Activated CD4-positive, alpha-beta T cell treated with anti-CD3 and anti-CD28 coated beads, Interleukin-2, amount 10 ng/mL, durations not matched to agents 7 days and 5 days (primary cell): Measurements from ENCODE around the gene CACNA1B. TPM values are rescaled to one million over a fixed set of nuclear protein-coding genes. Genes with fewer than 3 reads are reported as not detected.
"Not testable (repeated sequence)": the region's sequence is repeated elsewhere in the genome, so short reads cannot be mapped to it uniquely, and the experiment has no call there.

Experiments
- CTCF ChIA-PET: fragments of 350-600 bp; sonication (Branson Sonifier 250); formaldehyde crosslinking; loops from one replicate; lab custom pipeline; 2021; ENCODE audit warnings: antibody characterized with exemption; lab: Charles Lee
- POLR2A ChIA-PET: fragments of 350-600 bp; sonication (Branson Sonifier 250); formaldehyde crosslinking; loops from one replicate; lab custom pipeline; 2021; ENCODE audit warnings: antibody characterized with exemption; lab: Charles Lee
- DNase-seq: peaks from one replicate; pipeline ENCODE4 v3.0.0-alpha.2; 2020
- H3K27ac Mint-ChIP-seq: one replicate; pipeline ENCODE4 v1.8.0; 2021; ENCODE audit warnings: mild to moderate bottlenecking, moderate library complexity, mixed read lengths
- H3K27me3 Mint-ChIP-seq: one replicate; pipeline ENCODE4 v1.8.0; 2021; ENCODE audit warnings: mixed read lengths
- H3K36me3 Mint-ChIP-seq: one replicate; pipeline ENCODE4 v1.8.0; 2021; ENCODE audit warnings: low read depth, mixed read lengths
- H3K4me1 Mint-ChIP-seq: one replicate; pipeline ENCODE4 v1.8.0; 2021; ENCODE audit warnings: mixed read lengths
- H3K4me3 Mint-ChIP-seq: one replicate; pipeline ENCODE4 v1.8.0; 2021; ENCODE audit warnings: mild to moderate bottlenecking, moderate library complexity, mixed read lengths
- H3K9me3 Mint-ChIP-seq: one replicate; pipeline ENCODE4 v1.8.0; 2021; ENCODE audit warnings: mixed read lengths
- total RNA-seq, 2 experiments: library from RNA; stranded (reverse); gene quantifications; one replicate each; pipeline ENCODE4 v1.2.3, GENCODE V29; 2021

The CACNA1B gene
- total RNA-seq, 2 experiments from 2014 or later = not detected

GRCh38 chr9:138009803-138010690, 132.5 kb downstream of the CACNA1B start:
- POLR2A ChIA-PET = no interaction called here

GRCh38 chr9:138010861-138011260, 133.3 kb downstream of the CACNA1B start:
- CTCF ChIA-PET = no interaction called here
- H3K4me1 Mint-ChIP-seq = no peaks in the 10 kb centered on the region
- no peak overlapping the region for H3K27ac Mint-ChIP-seq
- H3K27me3 Mint-ChIP-seq = no peaks in the 10 kb centered on the region
- H3K36me3 Mint-ChIP-seq = no peaks in the 10 kb centered on the region
- no peak for DNase-seq
- POLR2A ChIA-PET = no interaction called here
- H3K4me3 Mint-ChIP-seq = no peak overlapping the region
- no peaks in the 10 kb centered on the region for H3K9me3 Mint-ChIP-seq

More at GRCh38 chr9:138009803-138010690, 132.5 kb downstream of the CACNA1B start:
- no peak overlapping the region for H3K27ac Mint-ChIP-seq
- H3K4me3 Mint-ChIP-seq = no peak overlapping the region
- no peaks in the 10 kb centered on the region for H3K27me3 Mint-ChIP-seq
- H3K36me3 Mint-ChIP-seq = no peaks in the 10 kb centered on the region
- no peak for DNase-seq
- H3K4me1 Mint-ChIP-seq = no peaks in the 10 kb centered on the region
- H3K9me3 Mint-ChIP-seq = no peaks in the 10 kb centered on the region
- CTCF ChIA-PET = interaction anchor here (0.6 kb wide), 1 partner anchor 296 kb away, joined by 5 read pairs; no protein-coding TSS in a partner anchor

GRCh38 chr9:138011951-138012500, 134.4 kb downstream of the CACNA1B start:
- DNase-seq = no peak
- no peaks in the 10 kb centered on the region for H3K4me1 Mint-ChIP-seq
- ChIA-PET CTCF (no interaction called here), POLR2A (no interaction called here)
- H3K36me3 Mint-ChIP-seq = no peaks in the 10 kb centered on the region
- H3K27me3 Mint-ChIP-seq = no peaks in the 10 kb centered on the region
- no peak overlapping the region for H3K4me3 Mint-ChIP-seq
- H3K9me3 Mint-ChIP-seq = no peaks in the 10 kb centered on the region
- no peak overlapping the region for H3K27ac Mint-ChIP-seq

- no peak for DNase-seq
- ChIA-PET POLR2A (no interaction called here), CTCF (interaction anchor here (0.6 kb wide), 1 partner anchor 32 kb away, joined by 3 read pairs; no protein-coding TSS in a partner anchor)
- no peaks in the 10 kb centered on the region for H3K36me3 Mint-ChIP-seq
- no peak overlapping the region for H3K4me3 Mint-ChIP-seq
- no peaks in the 10 kb centered on the region for H3K4me1 Mint-ChIP-seq
- H3K27me3 Mint-ChIP-seq = no peaks in the 10 kb centered on the region
- no peak overlapping the region for H3K27ac Mint-ChIP-seq
- H3K9me3 Mint-ChIP-seq = no peaks in the 10 kb centered on the region
These were observed 135.7 kb downstream of the CACNA1B start for GRCh38 chr9:138013273-138013672.

- POLR2A ChIA-PET = no interaction called here
- no peaks in the 10 kb centered on the region for H3K4me1 Mint-ChIP-seq
- no peaks in the 10 kb centered on the region for H3K36me3 Mint-ChIP-seq
- H3K27me3 Mint-ChIP-seq = no peaks in the 10 kb centered on the region
- H3K27ac Mint-ChIP-seq = no peak overlapping the region
- no peak for DNase-seq
- CTCF ChIA-PET = no interaction called here
- no peak overlapping the region for H3K4me3 Mint-ChIP-seq
- no peaks in the 10 kb centered on the region for H3K9me3 Mint-ChIP-seq
These were observed 136.4 kb downstream of the CACNA1B start for GRCh38 chr9:138013836-138014562.

- Mint-ChIP-seq H3K27me3 (no peaks in the 10 kb centered on the region), H3K4me3 (no peak overlapping the region), H3K36me3 (no peaks in the 10 kb centered on the region), H3K27ac (no peak overlapping the region), H3K4me1 (no peaks in the 10 kb centered on the region), H3K9me3 (no peaks in the 10 kb centered on the region)
- DNase-seq = no peak
- POLR2A ChIA-PET = no interaction called here
- CTCF ChIA-PET = no interaction called here
These were observed 137.0 kb downstream of the CACNA1B start for GRCh38 chr9:138014563-138014945.

GRCh38 chr9:138015021-138015829, 137.6 kb downstream of the CACNA1B start:
- no peak overlapping the region for H3K27ac Mint-ChIP-seq
- CTCF ChIA-PET = no interaction called here
- no peaks in the 10 kb centered on the region for H3K9me3 Mint-ChIP-seq
- no peaks in the 10 kb centered on the region for H3K36me3 Mint-ChIP-seq
- no peak for DNase-seq
- no peaks in the 10 kb centered on the region for H3K4me1 Mint-ChIP-seq
- no peak overlapping the region for H3K4me3 Mint-ChIP-seq
- H3K27me3 Mint-ChIP-seq = no peaks in the 10 kb centered on the region
- POLR2A ChIA-PET = no interaction called here

GRCh38 chr9:138016406-138017187, 139.0 kb downstream of the CACNA1B start:
- Mint-ChIP-seq H3K27ac (no peak overlapping the region), H3K36me3 (no peaks in the 10 kb centered on the region), H3K9me3 (no peaks in the 10 kb centered on the region), H3K4me3 (no peak overlapping the region), H3K4me1 (no peaks in the 10 kb centered on the region), H3K27me3 (peaks cover 2% of the 10 kb centered on the region)
- ChIA-PET POLR2A (no interaction called here), CTCF (no interaction called here)
- no peak for DNase-seq

- H3K9me3 Mint-ChIP-seq = no peaks in the 10 kb centered on the region
- H3K36me3 Mint-ChIP-seq = no peaks in the 10 kb centered on the region
- DNase-seq = no peak
- H3K27ac Mint-ChIP-seq = no peak overlapping the region
- no peaks in the 10 kb centered on the region for H3K4me1 Mint-ChIP-seq
- peaks cover 6% of the 10 kb centered on the region for H3K27me3 Mint-ChIP-seq
- ChIA-PET CTCF (no interaction called here), POLR2A (no interaction called here)
- no peak overlapping the region for H3K4me3 Mint-ChIP-seq
These were observed 139.6 kb downstream of the CACNA1B start for GRCh38 chr9:138017200-138017599.

GRCh38 chr9:138019514-138019913, 141.9 kb downstream of the CACNA1B start:
- H3K9me3 Mint-ChIP-seq, POLR2A ChIA-PET, H3K27ac Mint-ChIP-seq, DNase-seq, CTCF ChIA-PET, H3K4me1 Mint-ChIP-seq, H3K4me3 Mint-ChIP-seq, H3K36me3 Mint-ChIP-seq: not testable (repeated sequence)
- peaks cover 21% of the 10 kb centered on the region for H3K27me3 Mint-ChIP-seq

- Mint-ChIP-seq H3K36me3 (no peaks in the 10 kb centered on the region), H3K27me3 (peaks cover 27% of the 10 kb centered on the region), H3K4me1 (no peaks in the 10 kb centered on the region), H3K4me3 (no peak overlapping the region), H3K9me3 (no peaks in the 10 kb centered on the region), H3K27ac (no peak overlapping the region)
- POLR2A ChIA-PET = no interaction called here
- CTCF ChIA-PET = interaction anchor here (0.5 kb wide), 1 partner anchor 162 kb away, joined by 3 read pairs; no protein-coding TSS in a partner anchor
- DNase-seq = no peak
These were observed 142.7 kb downstream of the CACNA1B start for GRCh38 chr9:138020120-138020794.
